ENCODE data around the gene GP1BB. TPM values are rescaled to one million over a fixed set of nuclear protein-coding genes. Genes with fewer than 3 reads are reported as not detected.

Gene GP1BB
- total and polyA plus RNA-seq, 8 donors = 2.4 to 27.8 (median 8.7) TPM; not detected in 2

GRCh38 chr22:19709063-19709769, 14.1 kb upstream of the GP1BB start:
- no peak overlapping the region for H3K27ac ChIP-seq
- peak in 1 of 2 donors; percentile 3 for DNase-seq
- H3K4me1 ChIP-seq = peaks cover 0 to 8% (median 5%) of the 10 kb centered on the region in 4 donors
- no peaks in the 10 kb centered on the region for H3K9me3 ChIP-seq
- no peaks in the 10 kb centered on the region for H3K36me3 ChIP-seq
- peaks cover 0 to 70% (median 13%) of the 10 kb centered on the region in 3 donors for H3K27me3 ChIP-seq
- H3K4me3 ChIP-seq = no peak overlapping the region
- intact Hi-C loops (cut with DNase I; ENCODE audit: low total_unique reads) = no loop called here
- WGBS, 5 donors = 68 to 72% (median 70%) methylated on average over 15 to 19 of the region's 19 CpGs
- TF ChIP-seq CTCF (IDR thresholded peaks at IDR 0.05) (no peak), POLR2AphosphoS5 (IDR thresholded peaks at IDR 0.05) (no peak), EP300 (IDR thresholded peaks at IDR 0.05) (no peak), POLR2A (IDR thresholded peaks at IDR 0.05) (no peak)

DNA sequence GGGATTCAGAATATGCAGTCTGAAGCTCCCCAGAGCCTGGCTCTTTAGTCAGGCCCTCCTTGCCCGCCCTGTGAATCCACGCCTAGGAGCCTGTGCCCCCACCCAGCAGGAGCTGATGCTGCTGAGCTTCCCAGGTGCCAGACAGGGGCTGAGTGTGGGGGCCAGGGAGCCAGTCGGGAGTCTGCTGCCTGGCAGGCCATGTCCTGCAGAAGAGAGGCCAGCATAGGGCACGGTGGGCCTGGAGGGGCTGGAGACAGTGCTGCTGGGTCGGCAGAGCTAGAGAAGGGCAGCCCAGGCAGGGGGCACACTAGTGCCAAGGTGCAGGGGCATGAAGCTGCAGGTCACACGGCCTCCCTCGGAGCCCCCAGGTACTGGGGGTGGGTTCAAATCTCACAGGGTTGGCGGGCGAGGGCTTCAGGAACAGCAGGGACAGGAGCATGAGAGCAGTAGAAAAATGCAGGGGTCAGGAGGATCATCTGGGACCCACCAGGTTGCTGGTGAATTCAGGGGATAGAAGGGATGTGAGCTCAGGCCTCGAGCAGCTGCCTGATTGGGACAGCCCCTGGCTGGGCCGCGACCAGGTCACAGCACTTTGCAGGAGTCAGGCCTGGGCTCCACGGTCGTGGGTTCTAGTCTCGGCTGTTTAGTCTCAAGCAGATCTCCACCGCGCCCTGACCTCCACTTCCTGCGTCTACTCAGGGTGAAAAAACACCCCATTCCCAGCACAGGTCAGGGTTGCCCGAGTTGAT, 13.1 kb upstream of the GP1BB start:
- Histone ChIP-seq H3K4me1 (peaks cover 5 to 15% (median 13%) of the 10 kb centered on the region in 4 donors), H3K9me3 (no peaks in the 10 kb centered on the region), H3K4me3 (no peak overlapping the region), H3K36me3 (no peaks in the 10 kb centered on the region), H3K27me3 (peaks cover 0 to 68% (median 14%) of the 10 kb centered on the region in 3 donors), H3K27ac (no peak overlapping the region)
- intact Hi-C loops (cut with DNase I; ENCODE audit: low total_unique reads) = no loop called here
- no peak for DNase-seq
- 78 to 86% (median 83%) methylated on average over 12 to 19 of the region's 19 CpGs for WGBS, 5 donors
- TF ChIP-seq POLR2AphosphoS5 (IDR thresholded peaks at IDR 0.05) = no peak

GRCh38 chr22:19710769-19711106, 12.6 kb upstream of the GP1BB start:
- Histone ChIP-seq H3K4me3 (no peak overlapping the region), H3K36me3 (no peaks in the 10 kb centered on the region), H3K4me1 (peaks cover 5 to 19% (median 17%) of the 10 kb centered on the region in 4 donors), H3K27me3 (peaks cover 0 to 68% (median 15%) of the 10 kb centered on the region in 3 donors), H3K9me3 (no peaks in the 10 kb centered on the region), H3K27ac (no peak overlapping the region)
- intact Hi-C loops (cut with DNase I; ENCODE audit: low total_unique reads) = no loop called here
- WGBS, 5 donors = 87 to 97% (median 88%) methylated on average over 6 of the region's 6 CpGs
- no peak for DNase-seq
- TF ChIP-seq POLR2AphosphoS5 (IDR thresholded peaks at IDR 0.05) = no peak
- TF ChIP-seq EP300 (IDR thresholded peaks at IDR 0.05) = no peak
- no peak for TF ChIP-seq POLR2A (IDR thresholded peaks at IDR 0.05)
- no peak for TF ChIP-seq CTCF (IDR thresholded peaks at IDR 0.05)

DNA sequence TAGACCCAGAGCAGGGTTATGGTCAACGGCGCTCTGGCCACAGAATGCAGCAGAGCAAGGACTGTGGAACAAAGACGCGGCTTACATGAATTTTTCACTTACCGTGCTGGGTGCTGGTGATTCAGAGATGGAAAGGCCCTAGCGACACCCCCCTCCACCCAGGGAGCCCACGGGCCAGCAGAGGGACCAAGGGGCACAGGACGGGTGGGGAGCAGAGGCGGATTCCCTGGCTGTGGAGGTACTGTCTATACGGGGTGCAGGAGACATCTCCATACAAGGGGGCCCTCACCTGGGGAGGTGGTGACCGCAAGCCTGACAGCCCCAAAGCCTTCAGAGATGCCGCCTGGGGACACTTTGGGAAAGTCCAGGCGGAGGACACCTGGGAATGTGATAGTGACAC, 10.1 kb upstream of the GP1BB start:
- intact Hi-C loops (cut with DNase I; ENCODE audit: low total_unique reads) = no loop called here
- 89 to 92% (median 91%) methylated on average over 10 to 13 of the region's 13 CpGs for WGBS, 5 donors
- no peaks in the 10 kb centered on the region for H3K36me3 ChIP-seq
- no peak overlapping the region for H3K4me3 ChIP-seq
- H3K4me1 ChIP-seq = peaks cover 6 to 39% (median 32%) of the 10 kb centered on the region in 4 donors
- no peak for DNase-seq
- TF ChIP-seq POLR2AphosphoS5 (IDR thresholded peaks at IDR 0.05) = no peak
- TF ChIP-seq EP300 (IDR thresholded peaks at IDR 0.05) = no peak
- TF ChIP-seq POLR2A (IDR thresholded peaks at IDR 0.05) = no peak
- TF ChIP-seq CTCF (IDR thresholded peaks at IDR 0.05) = no peak
- peaks cover 0 to 64% (median 16%) of the 10 kb centered on the region in 3 donors for H3K27me3 ChIP-seq
- no peak overlapping the region for H3K27ac ChIP-seq
- H3K9me3 ChIP-seq = no peaks in the 10 kb centered on the region
